Trophoblast cell (in vitro differentiated cells and primary cell): Measurements from ENCODE around the gene ASB3.

ENCODE experiments used
- DNase-seq, 2 donors: peaks; one replicate each; pipeline ENCODE4 v3.0.0-alpha.2; 2016
- H2AFZ ChIP-seq: 2 replicates; pipeline ENCODE4 v1.6.1; 2013; ENCODE audit warnings: low read length, moderate library complexity, mild to moderate bottlenecking; ENCODE audit not compliant: insufficient read depth, poor library complexity
- H2AK5ac ChIP-seq: 2 replicates; pipeline ENCODE4 v1.6.1; 2013; ENCODE audit warnings: mild to moderate bottlenecking, low read length
- H2BK120ac ChIP-seq: 2 replicates; pipeline ENCODE4 v1.6.1; 2013; ENCODE audit warnings: low read length, mild to moderate bottlenecking, moderate library complexity; ENCODE audit not compliant: insufficient read depth, poor library complexity
- H2BK12ac ChIP-seq: 2 replicates; pipeline ENCODE4 v1.6.1; 2013; ENCODE audit warnings: mild to moderate bottlenecking, low read length, moderate library complexity
- H2BK5ac ChIP-seq: 2 replicates; pipeline ENCODE4 v1.6.1; 2013; ENCODE audit warnings: low read length, low read depth, moderate library complexity, mild to moderate bottlenecking; ENCODE audit not compliant: poor library complexity
- H3K14ac ChIP-seq: 2 replicates; pipeline ENCODE4 v1.6.1; 2013; ENCODE audit warnings: mild to moderate bottlenecking, low read length
- H3K18ac ChIP-seq: 2 replicates; pipeline ENCODE4 v1.6.1; 2013; ENCODE audit warnings: mild to moderate bottlenecking, low read length
- H3K23ac ChIP-seq: 2 replicates; pipeline ENCODE4 v1.6.1; 2013; ENCODE audit warnings: low read length
- H3K27ac ChIP-seq: 2 replicates; pipeline ENCODE4 v1.5.1; 2013; ENCODE audit warnings: low read depth, mild to moderate bottlenecking, inconsistent platforms, low read length, moderate library complexity
- H3K27me3 ChIP-seq: 2 replicates; pipeline ENCODE4 v1.6.1; 2013; ENCODE audit warnings: inconsistent platforms, mild to moderate bottlenecking, low read length, moderate library complexity; ENCODE audit not compliant: insufficient read depth
- H3K36me3 ChIP-seq, 2 experiments: 1 replicate in 1 of 2; 2 replicates in 1 of 2; pipeline ENCODE4 v1.6.1; 2013; ENCODE audit warnings: low read length in 2 of 2, mild to moderate bottlenecking in 2 of 2, moderate library complexity in 1 of 2; ENCODE audit not compliant: insufficient read depth in 2 of 2, control insufficient read depth in 1 of 2
- H3K4ac ChIP-seq: 2 replicates; pipeline ENCODE4 v1.6.1; 2013; ENCODE audit warnings: low read depth, mild to moderate bottlenecking, low read length, moderate library complexity
- H3K4me1 ChIP-seq, 2 experiments: 1 replicate in 1 of 2; 2 replicates in 1 of 2; pipeline ENCODE4 v1.6.1; 2013; ENCODE audit warnings: low read length in 2 of 2, mild to moderate bottlenecking in 2 of 2, moderate library complexity in 1 of 2; ENCODE audit not compliant: insufficient read depth in 2 of 2, control insufficient read depth in 1 of 2
- H3K4me2 ChIP-seq: 2 replicates; pipeline ENCODE4 v1.6.1; 2013; ENCODE audit warnings: inconsistent platforms, mild to moderate bottlenecking, low read length, moderate library complexity
- H3K4me3 ChIP-seq: 2 replicates; pipeline ENCODE4 v1.5.1; 2013; ENCODE audit warnings: mild to moderate bottlenecking, low read depth, low read length, inconsistent platforms
- H3K79me1 ChIP-seq: one replicate; pipeline ENCODE4 v1.6.1; 2013; ENCODE audit warnings: low read length
- H3K79me2 ChIP-seq: 2 replicates; pipeline ENCODE4 v1.6.1; 2013; ENCODE audit warnings: low read length, mild to moderate bottlenecking; ENCODE audit not compliant: control insufficient read depth, insufficient read depth, poor library complexity
- H3K9ac ChIP-seq: 2 replicates; pipeline ENCODE4 v1.6.1; 2013; ENCODE audit warnings: mild to moderate bottlenecking, low read length
- H3K9me3 ChIP-seq: 2 replicates; pipeline ENCODE4 v1.6.1; 2013; ENCODE audit warnings: low read depth, mild to moderate bottlenecking, control low read depth, inconsistent platforms, low read length; ENCODE audit not compliant: insufficient read depth
- H4K12ac ChIP-seq: 2 replicates; pipeline ENCODE4 v1.6.1; 2013; ENCODE audit warnings: low read depth, mild to moderate bottlenecking, low read length, moderate library complexity
- H4K8ac ChIP-seq: 2 replicates; pipeline ENCODE4 v1.6.1; 2013; ENCODE audit warnings: low read depth, mild to moderate bottlenecking, low read length, moderate library complexity
- H4K91ac ChIP-seq: one replicate; pipeline ENCODE4 v1.6.1; 2013; ENCODE audit warnings: low read depth, mild to moderate bottlenecking, low read length, moderate library complexity
- WGBS: extraction: QIAGEN DNeasy Blood & Tissue Kit; methylation state at CpG from one replicate; pipeline ENCODE4 v1.1.7; 2013; ENCODE audit warnings: missing lambda C conversion rate; ENCODE audit not compliant: insufficient read length, insufficient coverage; ENCODE audit errors: extremely low coverage; 5-methylcytosine and 5-hydroxymethylcytosine counted together

ASB3 gene

DNA sequence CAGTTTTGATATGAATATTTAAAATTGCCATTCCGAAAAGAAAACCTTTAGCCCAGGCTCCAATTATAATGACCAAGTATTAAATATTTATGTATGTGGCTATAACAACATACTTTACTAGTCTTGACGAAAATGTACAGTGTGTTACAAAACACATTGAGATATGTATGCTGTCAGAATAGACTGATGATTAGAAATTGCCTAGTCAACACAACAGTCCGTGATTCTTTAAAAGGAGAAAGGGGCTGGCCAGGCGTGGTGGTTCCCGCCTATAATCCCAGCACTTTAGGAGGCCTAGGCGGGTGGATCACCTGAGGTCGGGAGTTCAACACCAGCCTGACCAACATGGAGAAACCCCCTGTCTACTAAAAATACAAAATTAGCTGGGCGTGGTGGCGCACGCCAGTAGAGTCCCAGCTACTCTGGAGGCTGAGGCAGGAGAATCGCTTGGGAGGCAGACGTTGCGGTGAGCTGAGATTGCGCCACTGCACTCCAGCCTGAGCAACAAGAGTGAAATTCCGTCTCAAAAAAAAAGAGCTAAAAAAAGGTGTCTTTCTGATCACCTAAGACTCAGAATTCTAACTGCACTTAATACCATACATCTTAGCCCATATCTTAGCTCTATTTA is 17.3 kb downstream of the ASB3 start:
- no peak overlapping the region for H2AFZ ChIP-seq
- WGBS: no CpG with 5 or more reads among the region's 15 CpGs

GRCh38 chr2:53768242-53768542 is 18.6 kb downstream of the ASB3 start:
- peak overlapping the region; percentile 89 for H3K9ac ChIP-seq
- no peaks in the 10 kb centered on the region for H3K4me1 ChIP-seq
- no peak overlapping the region for H3K27ac ChIP-seq
- no peaks in the 10 kb centered on the region for H3K79me1 ChIP-seq
- no peak overlapping the region for H2BK5ac ChIP-seq
- H3K4me3 ChIP-seq: peak overlapping the region; percentile 90
- peaks cover 3% of the 10 kb centered on the region for H3K79me2 ChIP-seq
- no peak overlapping the region for H2BK12ac ChIP-seq
- no peaks in the 10 kb centered on the region for H3K9me3 ChIP-seq
- no peak overlapping the region for H2BK120ac ChIP-seq
- H3K4ac ChIP-seq: no peak overlapping the region
- H4K12ac ChIP-seq: peak overlapping the region; percentile 83
- H4K8ac ChIP-seq: peak overlapping the region; percentile 61
- H3K27me3 ChIP-seq: no peaks in the 10 kb centered on the region
- peak overlapping the region; percentile 98 for H2AFZ ChIP-seq
- peaks cover 2% of the 10 kb centered on the region in 2 experiments for H3K36me3 ChIP-seq
- no peak overlapping the region for H3K14ac ChIP-seq
- peak overlapping the region; percentile 49 for H3K18ac ChIP-seq
- H3K4me2 ChIP-seq: peak overlapping the region; percentile 97
- no CpG with 5 or more reads among the region's 12 CpGs for WGBS
- no peak overlapping the region for H3K23ac ChIP-seq
- peak overlapping the region; percentile 10 for H4K91ac ChIP-seq
- no peak overlapping the region for H2AK5ac ChIP-seq
- no peak for DNase-seq

More for the DNA sequence above, 17.3 kb downstream of the ASB3 start:
- Histone ChIP-seq H3K14ac (no peak overlapping the region), H4K91ac (no peak overlapping the region), H3K79me2 (peaks cover 3% of the 10 kb centered on the region), H2BK120ac (no peak overlapping the region), H3K27ac (no peak overlapping the region), H4K12ac (no peak overlapping the region), H2BK5ac (no peak overlapping the region), H3K27me3 (no peaks in the 10 kb centered on the region), H2AK5ac (no peak overlapping the region), H2BK12ac (no peak overlapping the region), H3K36me3 (no peaks in the 10 kb centered on the region), H3K4me2 (no peak overlapping the region), H3K18ac (no peak overlapping the region), H3K4me1 (no peaks in the 10 kb centered on the region), H4K8ac (no peak overlapping the region), H3K4me3 (no peak overlapping the region), H3K79me1 (no peaks in the 10 kb centered on the region), H3K4ac (no peak overlapping the region), H3K9me3 (no peaks in the 10 kb centered on the region), H3K9ac (no peak overlapping the region), H3K23ac (no peak overlapping the region)
- DNase-seq: no peak

- no peaks in the 10 kb centered on the region for H3K9me3 ChIP-seq
- peak within 1 kb of the TSS; percentile 91 for H3K14ac ChIP-seq
- H3K4me2 ChIP-seq: peak within 1 kb of the TSS; percentile 97
- peak within 1 kb of the TSS; percentile 70 for H3K4ac ChIP-seq
- H3K23ac ChIP-seq: no peak within 1 kb of the TSS
- DNase-seq: peak; percentile 64 to 69
- no CpG with 5 or more reads among the region's 46 CpGs for WGBS
- peaks cover 5 to 6% of the 10 kb centered on the region in 2 experiments for H3K36me3 ChIP-seq
- H3K79me2 ChIP-seq: peaks cover 3% of the 10 kb centered on the region
- H2BK12ac ChIP-seq: no peak within 1 kb of the TSS
- H3K27me3 ChIP-seq: no peaks in the 10 kb centered on the region
- H3K79me1 ChIP-seq: no peaks in the 10 kb centered on the region
- H4K12ac ChIP-seq: peak within 1 kb of the TSS; percentile 83
- H3K18ac ChIP-seq: peak within 1 kb of the TSS; percentile 49
- peak within 1 kb of the TSS; percentile 98 for H2AFZ ChIP-seq
- H2AK5ac ChIP-seq: no peak within 1 kb of the TSS
- peak within 1 kb of the TSS; percentile 61 for H4K8ac ChIP-seq
- H3K27ac ChIP-seq: peak within 1 kb of the TSS; percentile 15
- no peaks in the 10 kb centered on the region for H3K4me1 ChIP-seq
- peak within 1 kb of the TSS; percentile 89 for H3K9ac ChIP-seq
- H4K91ac ChIP-seq: peak within 1 kb of the TSS; percentile 10
- H3K4me3 ChIP-seq: peak within 1 kb of the TSS; percentile 90
- H2BK5ac ChIP-seq: no peak within 1 kb of the TSS
- no peak within 1 kb of the TSS for H2BK120ac ChIP-seq
Measured at GRCh38 chr2:53767405-53768241, 19.1 kb downstream of the ASB3 start, which contains the start of gene CHAC2. TSS of gene CHAC2 (plus strand) at chr2:53767804. CDS start at chr2:53767887, 83 bp downstream.

GRCh38 chr2:53765767-53766166 is 21.0 kb downstream of the ASB3 start:
- no peak overlapping the region for H2AK5ac ChIP-seq
- no peak overlapping the region for H3K4me3 ChIP-seq
- no peak overlapping the region for H3K4me2 ChIP-seq
- H4K12ac ChIP-seq: no peak overlapping the region
- no peak overlapping the region for H4K8ac ChIP-seq
- no peak overlapping the region for H3K23ac ChIP-seq
- no peak overlapping the region for H3K14ac ChIP-seq
- no peaks in the 10 kb centered on the region for H3K27me3 ChIP-seq
- no peak overlapping the region for H2BK5ac ChIP-seq
- H3K4ac ChIP-seq: no peak overlapping the region
- no peak overlapping the region for H3K27ac ChIP-seq
- no CpG with 5 or more reads among the region's 1 CpG for WGBS
- no peak overlapping the region for H4K91ac ChIP-seq
- H3K18ac ChIP-seq: no peak overlapping the region
- H2BK12ac ChIP-seq: no peak overlapping the region
- H2AFZ ChIP-seq: no peak overlapping the region
- H3K9ac ChIP-seq: no peak overlapping the region
- peaks cover 5 to 6% of the 10 kb centered on the region in 2 experiments for H3K36me3 ChIP-seq
- no peaks in the 10 kb centered on the region for H3K4me1 ChIP-seq
- no peaks in the 10 kb centered on the region for H3K9me3 ChIP-seq
- H3K79me1 ChIP-seq: no peaks in the 10 kb centered on the region
- H3K79me2 ChIP-seq: peaks cover 3% of the 10 kb centered on the region
- no peak for DNase-seq
- H2BK120ac ChIP-seq: no peak overlapping the region
